Endothelial cell of umbilical vein (primary cell): ENCODE measurements around the gene PPP3CA. TPM values are rescaled to one million over a fixed set of nuclear protein-coding genes. Genes with fewer than 3 reads are reported as not detected.

Experiments used
- BruUV-seq: library from RNA; stranded (reverse); fragments of 400-500 nt; replicated peaks from 2 replicates; lab custom pipeline; 2021; lab: Mats Ljungman, UMichigan
- CTCF ChIA-PET: fragments of 300-600, 350-600 bp; sonication (Branson Sonifier 250); formaldehyde crosslinking; loops from one replicate; lab custom pipeline; 2021; ENCODE audit warnings: antibody characterized with exemption, inconsistent platforms; lab: Charles Lee
- POLR2A ChIA-PET: fragments of 300-600, 350-600 bp; sonication (Branson Sonifier 250); formaldehyde crosslinking; loops from one replicate; lab custom pipeline; 2021; ENCODE audit warnings: antibody characterized with exemption, inconsistent platforms; lab: Charles Lee
- DNase-seq: peaks from one replicate; pipeline ENCODE4 v3.0.0-alpha.2; 2011; ENCODE audit warnings: low read depth, low spot score
- FAIRE-seq: peaks from 2 replicates; lab custom pipeline; 2011; peaks lifted over from hg19 to GRCh38; lab: Jason Lieb, UNC
- H2AFZ ChIP-seq: 2 replicates; pipeline ENCODE4 v1.6.0; 2012; ENCODE audit warnings: low read depth, low read length, control low read depth, inconsistent platforms
- H3K27ac ChIP-seq: 2 replicates; pipeline ENCODE4 v1.5.1; 2011; ENCODE audit warnings: low read depth, mild to moderate bottlenecking, control low read depth, low read length, moderate library complexity; ENCODE audit not compliant: insufficient read depth
- H3K27me3 ChIP-seq, 2 experiments: 2 replicates each; pipeline versions ENCODE4 v1.6.0 to v1.6.1; 2011; ENCODE audit warnings: low read length in 2 of 2, mixed read lengths in 1 of 2; ENCODE audit not compliant: control insufficient read depth in 2 of 2, insufficient read depth in 2 of 2
- H3K36me3 ChIP-seq, 2 experiments: 2 replicates in 1 of 2; 3 replicates in 1 of 2; pipeline ENCODE4 v1.5.1; 2011; ENCODE audit warnings: low read length in 2 of 2, mild to moderate bottlenecking in 1 of 2, moderate library complexity in 1 of 2; ENCODE audit not compliant: control insufficient read depth in 2 of 2, insufficient read depth in 2 of 2; ENCODE audit errors: extremely low read depth in 1 of 2
- H3K4me1 ChIP-seq: 3 replicates; pipeline ENCODE4 v1.5.1; 2011; ENCODE audit warnings: mild to moderate bottlenecking, low read length; ENCODE audit not compliant: control insufficient read depth, insufficient read depth; ENCODE audit errors: extremely low read depth
- H3K4me2 ChIP-seq: 2 replicates; pipeline ENCODE4 v1.6.1; 2011; ENCODE audit warnings: low read length, control low read depth, mixed read lengths; ENCODE audit not compliant: insufficient read depth
- H3K4me3 ChIP-seq, 3 experiments: fragments of 200-600 bp in 1 of 3; sonication (generic), shearing (Covaris generic) in 1 of 3; replicated peaks in 1 of 3; 2 replicates each; pipeline ENCODE4 v1.5.1; 2011 to 2016; ENCODE audit warnings: control low read depth in 3 of 3, low read length in 3 of 3, mild to moderate bottlenecking in 2 of 3, inconsistent platforms in 1 of 3, low read depth in 1 of 3, moderate library complexity in 1 of 3; ENCODE audit not compliant: insufficient read depth in 1 of 3
- H3K79me2 ChIP-seq: 2 replicates; pipeline ENCODE4 v1.6.0; 2012; ENCODE audit warnings: low read length, inconsistent platforms; ENCODE audit not compliant: control insufficient read depth, insufficient read depth
- H3K9ac ChIP-seq: replicated peaks from 2 replicates; pipeline ENCODE3; 2011; ENCODE audit warnings: low read length, control low read depth; ENCODE audit not compliant: insufficient read depth; ENCODE audit errors: extremely low read depth
- H3K9me1 ChIP-seq: replicated peaks from 3 replicates; pipeline ENCODE4 v1.6.0; 2011; ENCODE audit warnings: mild to moderate bottlenecking, low read length; ENCODE audit not compliant: control insufficient read depth, insufficient read depth; ENCODE audit errors: extremely low read depth
- H3K9me3 ChIP-seq: replicated peaks from 2 replicates; pipeline ENCODE4 v1.5.1; 2012; ENCODE audit warnings: low read length, inconsistent platforms; ENCODE audit not compliant: control insufficient read depth, insufficient read depth
- H4K20me1 ChIP-seq: replicated peaks from 2 replicates; pipeline ENCODE3; 2011; ENCODE audit warnings: mild to moderate bottlenecking, low read length; ENCODE audit not compliant: control insufficient read depth, insufficient read depth; ENCODE audit errors: extremely low read depth
- CTCF ChIP-seq, 2 donors: IDR thresholded peaks; 1 replicate in 1 of 2; 2 replicates in 1 of 2; pipeline ENCODE4 v1.5.1; 2011; ENCODE audit warnings: low read length in 2 of 2, mild to moderate bottlenecking in 2 of 2, moderate library complexity in 2 of 2, control low read depth in 1 of 2, inconsistent platforms in 1 of 2, low read depth in 1 of 2; ENCODE audit not compliant: insufficient read depth in 1 of 2; ENCODE audit errors: extremely low read depth in 1 of 2
- EZH2 ChIP-seq: IDR thresholded peaks from 2 replicates; pipeline ENCODE4 v1.6.1; 2012; ENCODE audit warnings: borderline replicate concordance, low read depth, mild to moderate bottlenecking, moderate library complexity, low read length, inconsistent platforms; ENCODE audit not compliant: severe bottlenecking
- FOS ChIP-seq: IDR thresholded peaks from 2 replicates; pipeline ENCODE4 v1.6.1; 2011; ENCODE audit warnings: mild to moderate bottlenecking, low read length, moderate library complexity, borderline replicate concordance; ENCODE audit not compliant: insufficient read depth
- GATA2 ChIP-seq: IDR thresholded peaks from 2 replicates; pipeline ENCODE4 v1.7.0; 2011; ENCODE audit warnings: low read depth, mild to moderate bottlenecking, moderate library complexity, mixed read lengths, low read length; ENCODE audit not compliant: insufficient read length, insufficient read depth
- JUN ChIP-seq: IDR thresholded peaks from 2 replicates; pipeline ENCODE4 v1.6.1; 2011; ENCODE audit warnings: borderline replicate concordance, low read depth; ENCODE audit not compliant: insufficient read length, insufficient read depth
- MYC ChIP-seq: IDR thresholded peaks from one replicate; pipeline ENCODE4 v1.6.1; 2011; ENCODE audit warnings: mild to moderate bottlenecking, low read depth, low read length
- POLR2A ChIP-seq: IDR thresholded peaks from 2 replicates; pipeline ENCODE4 v1.6.1; 2012; ENCODE audit warnings: low read depth, mild to moderate bottlenecking, control low read depth, low read length
- POLR2AphosphoS5 ChIP-seq: IDR thresholded peaks from 2 replicates; pipeline ENCODE4 v1.6.1; 2012; ENCODE audit warnings: low read depth, mild to moderate bottlenecking, control low read depth, low read length, moderate library complexity; ENCODE audit not compliant: insufficient read depth
- dilution Hi-C: fragments of 300-500 bp; cut with MboI; formaldehyde crosslinking; loops from one replicate; pipeline ENCODE4 v1.15.0; 2019; ENCODE audit warnings: low sequenced_read_pairs; ENCODE audit not compliant: extremely low pct_ligation_motif_present
- intact Hi-C: fragments of 100-400 bp; cut with micrococcal nuclease; formaldehyde crosslinking; loops from one replicate; pipeline ENCODE4 v1.10.0; 2022
- polyA plus RNA-seq, 4 experiments: library from polyadenylated mRNA; depleted of rRNA in 3 of 4; stranded (reverse) in 3 of 4; unstranded in 1 of 4; fragments of >200 nt; gene quantifications; 2 replicates each; pipeline versions ENCODE4 v1.2.1 to v1.2.3, GENCODE V29; 2011 to 2012; ENCODE audit warnings: missing spikeins in 1 of 4
- total RNA-seq: library from RNA; stranded (reverse); gene quantifications from 2 replicates; pipeline ENCODE4 v1.2.3, GENCODE V29; 2021
- TF ChIP-seq, protein P1 (sequence below): IDR thresholded peaks from 2 replicates; pipeline ENCODE4 v1.6.1; 2011; ENCODE audit not compliant: insufficient read depth, insufficient read length

PPP3CA gene
- total and polyA plus RNA-seq, 2 donors (not counting 3 experiments of a cell fraction or from before 2014, with no cell fraction given), result 7.0 to 43.3 TPM

- CTCF ChIA-PET, result interaction anchor here (1.0 to 1.4 kb wide), 2 partner anchors 13 to 557 kb away, joined by 3 to 4 read pairs; no protein-coding TSS in a partner anchor
- Histone ChIP-seq H3K27ac (no peak overlapping the region), H3K79me2 (no peaks in the 10 kb centered on the region), H3K36me3 (no peaks in the 10 kb centered on the region), H4K20me1 (no peaks in the 10 kb centered on the region), H3K9ac (no peak overlapping the region), H3K27me3 (no peaks in the 10 kb centered on the region), H3K9me1 (no peaks in the 10 kb centered on the region), H2AFZ (no peak overlapping the region), H3K4me1 (peaks cover 23% of the 10 kb centered on the region), H3K9me3 (no peaks in the 10 kb centered on the region), H3K4me3 (no peak overlapping the region), H3K4me2 (no peak overlapping the region)
- dilution Hi-C loops, result no loop called here
- intact Hi-C loops, result loop anchor here (10.0 kb wide), 1 partner anchor 1260 kb away; no protein-coding TSS in a partner anchor
- no peak for DNase-seq
- POLR2A ChIA-PET, result no interaction called here
- no peak for TF ChIP-seq POLR2A
- no peak for TF ChIP-seq FOS
- no peak for TF ChIP-seq EZH2
- no TSS peak for BruUV-seq
- FAIRE-seq, result no peak
Measured at GRCh38 chr4:101174679-101175345, 172.5 kb downstream of the PPP3CA start.

DNA sequence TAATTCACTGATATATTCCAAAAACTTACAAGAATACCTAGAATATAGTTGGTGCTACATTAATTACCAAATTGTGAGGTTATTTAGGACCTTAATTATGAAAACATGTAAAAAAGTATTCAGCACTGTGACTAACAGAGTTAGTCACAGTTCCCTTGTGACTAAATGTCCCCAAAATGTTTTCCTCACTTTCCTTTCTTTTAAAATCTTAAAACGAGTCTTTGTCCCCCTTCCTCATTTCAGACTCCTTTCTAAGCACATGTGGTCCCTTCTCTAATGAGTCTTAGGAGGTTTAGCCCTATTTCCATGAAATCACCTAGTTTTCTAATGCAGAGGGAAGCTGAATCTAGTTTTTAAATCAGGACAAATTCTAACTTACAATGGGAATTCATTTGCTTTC lies 175.0 kb downstream of the PPP3CA start:
- Histone ChIP-seq H2AFZ (no peak overlapping the region), H3K36me3 (no peaks in the 10 kb centered on the region), H3K4me3 (no peak overlapping the region), H3K27ac (no peak overlapping the region), H3K9me1 (no peaks in the 10 kb centered on the region), H3K4me1 (peaks cover 16% of the 10 kb centered on the region), H4K20me1 (no peaks in the 10 kb centered on the region), H3K27me3 (no peaks in the 10 kb centered on the region), H3K9ac (no peak overlapping the region), H3K79me2 (no peaks in the 10 kb centered on the region), H3K9me3 (no peaks in the 10 kb centered on the region), H3K4me2 (no peak overlapping the region)
- TF ChIP-seq JUN (no peak), CTCF (IDR thresholded peaks at IDR 0.05; ENCODE audit: extremely low read depth in 1 of 2, insufficient read depth in 1 of 2, low read depth in 1 of 2, low read length in 2 of 2) (no peak), GATA2 (no peak), MYC (no peak), FOS (no peak), POLR2A (no peak), POLR2AphosphoS5 (no peak), EZH2 (no peak)
- TF ChIP-seq, protein P1, sequence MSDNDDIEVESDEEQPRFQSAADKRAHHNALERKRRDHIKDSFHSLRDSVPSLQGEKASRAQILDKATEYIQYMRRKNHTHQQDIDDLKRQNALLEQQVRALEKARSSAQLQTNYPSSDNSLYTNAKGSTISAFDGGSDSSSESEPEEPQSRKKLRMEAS, result no peak
- dilution Hi-C loops, result no loop called here
- ChIA-PET POLR2A (no interaction called here), CTCF (interaction anchor here (1.0 to 1.5 kb wide), 3 partner anchors 9 to 558 kb away, joined by 3 to 4 read pairs (median 3); no protein-coding TSS in a partner anchor)
- intact Hi-C loops, result loop anchor here (10.0 kb wide), 1 partner anchor 1262 kb away; no protein-coding TSS in a partner anchor
- FAIRE-seq, result no peak
- DNase-seq, result no peak
- no TSS peak for BruUV-seq
